ENCODE results near the gene LMNA. TPM values are rescaled to one million over a fixed set of nuclear protein-coding genes. Genes with fewer than 3 reads are reported as not detected.

LMNA gene
- total RNA-seq, 2 donors from 2014 or later = 919 to 1,908 TPM

DNA sequence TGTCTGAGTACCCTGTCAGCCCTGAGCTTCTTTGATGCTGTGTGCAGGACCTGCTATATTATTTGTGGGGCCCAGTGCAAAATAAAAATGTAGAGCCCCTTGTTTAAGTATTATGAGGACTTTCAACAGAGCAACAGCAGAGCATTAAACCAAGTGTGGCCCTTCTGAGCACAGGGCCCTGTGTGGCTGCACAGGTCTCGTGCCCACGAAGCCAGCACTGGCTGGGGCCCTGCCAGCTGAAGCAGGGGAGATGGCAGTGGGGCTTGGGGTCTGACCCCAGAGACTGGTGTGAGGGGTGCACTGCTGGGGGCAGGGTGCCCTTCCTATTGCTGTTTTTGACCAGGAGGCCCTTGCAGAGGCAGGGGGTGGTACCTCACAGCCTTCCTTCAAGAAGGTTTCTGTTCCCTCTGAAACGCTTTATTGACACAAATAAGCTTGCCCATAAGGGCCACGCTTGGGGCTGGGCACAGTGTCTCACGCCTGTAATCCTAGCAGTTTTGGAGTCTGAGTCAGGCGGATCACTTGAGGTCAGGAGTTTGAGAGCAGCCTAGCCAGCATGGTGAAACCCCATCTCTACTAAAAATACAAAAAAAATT is 36.7 kb downstream of the LMNA start:
- H3K27me3 Mint-ChIP-seq = no peaks in the 10 kb centered on the region
- H3K36me3 Mint-ChIP-seq (ENCODE audit: low read depth) = peaks cover 5% of the 10 kb centered on the region
- no peak for ATAC-seq
- H3K4me3 Mint-ChIP-seq = peak overlapping the region; percentile 84
- peaks cover 47% of the 10 kb centered on the region for H3K4me1 Mint-ChIP-seq
- no peak for DNase-seq
- peak overlapping the region; percentile 97 for H3K27ac Mint-ChIP-seq
- H3K9me3 ChIP-seq (ENCODE audit: control insufficient read depth, low read length, poor library complexity, severe bottlenecking) = no peaks in the 10 kb centered on the region

DNA sequence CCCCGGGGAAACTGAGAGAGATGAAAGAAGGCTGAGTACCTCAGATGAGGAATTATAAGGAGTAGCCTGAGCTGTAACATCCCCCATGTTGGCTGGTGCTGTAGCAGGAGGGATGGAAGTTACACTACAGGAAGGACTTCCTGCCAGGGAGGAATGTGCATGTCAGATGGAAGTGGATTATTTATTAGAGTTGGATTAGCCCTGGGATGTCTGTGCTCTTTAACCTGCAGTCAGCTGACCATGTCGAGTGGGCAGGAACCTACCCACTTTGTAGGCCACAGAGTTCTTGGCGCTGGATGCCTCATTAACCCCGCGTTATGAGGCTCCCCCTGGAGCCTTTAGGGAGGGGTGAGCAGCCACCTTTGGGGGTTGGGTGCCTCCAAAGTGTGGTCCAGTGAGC is 38.1 kb downstream of the LMNA start:
- Mint-ChIP-seq H3K4me3 (peak overlapping the region; percentile 66), H3K36me3 (ENCODE audit: low read depth) (peaks cover 5% of the 10 kb centered on the region), H3K27ac (peak overlapping the region; percentile 97), H3K4me1 (peaks cover 45% of the 10 kb centered on the region), H3K27me3 (no peaks in the 10 kb centered on the region)
- DNase-seq = no peak
- no peaks in the 10 kb centered on the region for H3K9me3 ChIP-seq (ENCODE audit: control insufficient read depth, low read length, poor library complexity, severe bottlenecking)
- ATAC-seq = no peak

DNA sequence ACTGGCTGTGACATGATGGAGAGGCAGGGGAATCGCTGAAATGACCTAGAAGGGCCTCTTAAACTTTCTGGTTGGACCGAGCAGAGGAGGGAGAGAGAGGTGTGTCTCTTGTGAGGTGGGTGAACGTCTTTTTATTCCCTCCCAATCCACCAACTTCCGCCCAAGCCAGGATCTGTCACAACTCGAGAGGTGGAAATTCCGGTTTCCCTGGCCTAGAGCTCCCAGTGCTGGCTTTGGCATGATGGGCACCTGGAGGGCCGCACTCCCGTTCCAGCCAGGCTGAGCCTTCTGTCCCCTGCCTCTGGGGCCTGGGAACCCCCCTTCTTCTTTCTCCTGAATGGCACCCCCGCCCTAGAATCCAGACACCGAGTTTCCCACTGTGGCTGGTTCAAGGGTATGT is 38.9 kb downstream of the LMNA start, which contains the start of gene SEMA4A:
Gene SEMA4A, plus strand, starts transcription at position 224 of the 400 bp plus-strand sequence. CDS start 994 bp downstream, outside the sequence.
- H3K4me1 Mint-ChIP-seq = peaks cover 41% of the 10 kb centered on the region
- H3K9me3 ChIP-seq (ENCODE audit: control insufficient read depth, low read length, poor library complexity, severe bottlenecking) = no peaks in the 10 kb centered on the region
- ATAC-seq = no peak
- peak within 1 kb of the TSS; percentile 73 for H3K4me3 Mint-ChIP-seq
- peaks cover 5% of the 10 kb centered on the region for H3K36me3 Mint-ChIP-seq (ENCODE audit: low read depth)
- no peak for DNase-seq
- no peaks in the 10 kb centered on the region for H3K27me3 Mint-ChIP-seq
- peak within 1 kb of the TSS; percentile 97 for H3K27ac Mint-ChIP-seq

DNA sequence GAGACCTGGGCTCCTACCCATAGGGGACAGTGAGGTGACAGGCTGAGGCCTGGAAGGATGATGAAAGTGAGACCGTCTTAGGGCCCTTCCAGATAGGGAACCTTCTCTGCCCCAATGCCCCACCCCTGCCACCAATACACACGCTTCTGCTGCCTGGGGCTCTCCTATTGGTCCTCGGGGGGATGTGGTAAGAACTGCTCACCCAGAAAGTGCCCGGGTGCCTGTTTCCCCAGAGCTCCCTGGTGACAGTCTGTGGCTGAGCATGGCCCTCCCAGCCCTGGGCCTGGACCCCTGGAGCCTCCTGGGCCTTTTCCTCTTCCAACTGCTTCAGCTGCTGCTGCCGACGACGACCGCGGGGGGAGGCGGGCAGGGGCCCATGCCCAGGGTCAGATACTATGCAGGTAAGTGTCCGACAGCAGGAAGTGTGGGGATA is 39.8 kb downstream of the LMNA start:
- peak; percentile 32 for ATAC-seq
- Mint-ChIP-seq H3K27ac (peak overlapping the region; percentile 97), H3K4me3 (peak overlapping the region; percentile 73), H3K27me3 (no peaks in the 10 kb centered on the region), H3K36me3 (ENCODE audit: low read depth) (peaks cover 5% of the 10 kb centered on the region), H3K4me1 (peaks cover 40% of the 10 kb centered on the region)
- H3K9me3 ChIP-seq (ENCODE audit: control insufficient read depth, low read length, poor library complexity, severe bottlenecking) = no peaks in the 10 kb centered on the region
- DNase-seq = no peak

DNA sequence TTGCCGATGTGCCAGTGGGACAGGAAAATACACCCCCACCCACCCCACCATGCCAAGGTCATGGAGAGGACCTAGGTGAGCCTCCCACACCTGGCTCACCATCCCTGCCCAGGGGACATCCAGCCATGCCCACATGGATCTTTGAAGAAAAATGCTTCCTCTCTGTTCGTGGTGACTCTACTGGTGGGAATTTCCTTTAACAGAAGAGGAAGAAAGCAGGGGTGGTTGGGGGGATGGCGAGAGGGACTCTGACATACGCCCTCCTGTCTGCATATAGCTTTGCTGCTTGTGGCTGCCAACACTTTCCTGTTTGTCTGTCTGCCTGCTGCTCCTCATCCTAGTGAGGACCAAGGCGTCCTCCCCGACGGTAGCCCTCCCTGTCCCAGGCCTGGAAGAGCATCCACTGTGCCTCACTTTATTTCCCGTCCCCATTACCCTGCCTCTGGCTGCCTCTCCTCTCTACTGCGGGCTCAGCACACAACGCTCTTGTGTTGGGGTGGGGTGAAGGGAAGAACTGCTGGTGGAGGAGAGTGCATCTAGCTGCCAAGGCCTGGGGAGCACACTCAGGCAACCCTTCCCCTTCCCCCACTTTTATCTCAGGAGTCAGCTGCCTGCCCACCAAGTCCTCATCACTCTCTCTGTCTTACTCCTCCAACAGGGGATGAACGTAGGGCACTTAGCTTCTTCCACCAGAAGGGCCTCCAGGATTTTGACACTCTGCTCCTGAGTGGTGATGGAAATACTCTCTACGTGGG is 41.4 kb downstream of the LMNA start:
- H3K27me3 Mint-ChIP-seq = no peaks in the 10 kb centered on the region
- no peak for DNase-seq
- peak overlapping the region; percentile 84 for H3K4me3 Mint-ChIP-seq
- peak overlapping the region; percentile 97 for H3K27ac Mint-ChIP-seq
- ATAC-seq = no peak
- H3K36me3 Mint-ChIP-seq (ENCODE audit: low read depth) = peaks cover 5% of the 10 kb centered on the region
- H3K9me3 ChIP-seq (ENCODE audit: control insufficient read depth, low read length, poor library complexity, severe bottlenecking) = no peaks in the 10 kb centered on the region
- peaks cover 39% of the 10 kb centered on the region for H3K4me1 Mint-ChIP-seq

DNA sequence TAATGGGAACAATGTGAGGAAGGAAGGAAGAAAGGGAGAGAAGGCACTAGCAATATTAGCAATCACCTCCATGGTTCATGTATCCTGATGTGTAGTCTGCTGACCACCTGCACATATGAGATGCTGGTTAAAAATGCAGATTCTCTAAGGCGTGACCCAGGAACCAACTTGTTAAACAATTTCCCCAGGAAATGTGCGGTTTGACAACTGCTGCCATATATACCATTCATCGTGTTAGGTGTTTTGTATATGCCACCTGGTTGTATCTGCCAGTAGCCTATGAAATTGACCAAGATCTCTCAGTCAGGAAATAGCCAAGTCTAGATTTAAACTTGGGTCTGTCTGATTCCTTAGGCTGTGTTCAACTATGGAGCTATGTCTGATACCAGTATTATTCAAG is 43.0 kb downstream of the LMNA start:
- peaks cover 37% of the 10 kb centered on the region for H3K4me1 Mint-ChIP-seq
- DNase-seq (no peak), ATAC-seq (no peak)
- no peaks in the 10 kb centered on the region for H3K9me3 ChIP-seq (ENCODE audit: control insufficient read depth, low read length, poor library complexity, severe bottlenecking)
- peak overlapping the region; percentile 97 for H3K27ac Mint-ChIP-seq
- no peaks in the 10 kb centered on the region for H3K27me3 Mint-ChIP-seq
- peak overlapping the region; percentile 79 for H3K4me3 Mint-ChIP-seq
- H3K36me3 Mint-ChIP-seq (ENCODE audit: low read depth) = peaks cover 5% of the 10 kb centered on the region

DNA sequence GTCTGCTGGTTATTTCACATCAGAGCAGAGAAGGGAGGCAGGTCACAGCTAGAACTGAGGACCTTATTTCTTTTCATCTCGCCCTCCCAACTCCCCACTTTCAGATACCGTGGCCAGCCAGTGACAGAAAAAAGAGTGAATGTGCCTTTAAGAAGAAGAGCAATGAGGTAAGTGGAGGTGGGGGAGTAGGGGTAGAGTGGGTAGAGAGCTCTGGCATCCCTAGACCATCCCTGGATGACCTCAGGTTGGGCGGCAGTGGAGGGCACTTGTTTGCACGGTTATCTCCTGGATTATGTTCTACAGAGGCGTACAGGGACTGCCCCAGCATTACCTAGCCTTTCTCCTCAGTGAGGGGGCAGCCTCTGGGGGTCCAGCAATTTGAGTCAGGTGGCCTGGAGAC is 43.5 kb downstream of the LMNA start:
- no peaks in the 10 kb centered on the region for H3K27me3 Mint-ChIP-seq
- no peak for ATAC-seq
- DNase-seq = no peak
- H3K4me3 Mint-ChIP-seq = peak overlapping the region; percentile 79
- H3K9me3 ChIP-seq (ENCODE audit: control insufficient read depth, low read length, poor library complexity, severe bottlenecking) = no peaks in the 10 kb centered on the region
- H3K36me3 Mint-ChIP-seq (ENCODE audit: low read depth) = peaks cover 5% of the 10 kb centered on the region
- H3K27ac Mint-ChIP-seq = peak overlapping the region; percentile 97
- peaks cover 33% of the 10 kb centered on the region for H3K4me1 Mint-ChIP-seq

DNA sequence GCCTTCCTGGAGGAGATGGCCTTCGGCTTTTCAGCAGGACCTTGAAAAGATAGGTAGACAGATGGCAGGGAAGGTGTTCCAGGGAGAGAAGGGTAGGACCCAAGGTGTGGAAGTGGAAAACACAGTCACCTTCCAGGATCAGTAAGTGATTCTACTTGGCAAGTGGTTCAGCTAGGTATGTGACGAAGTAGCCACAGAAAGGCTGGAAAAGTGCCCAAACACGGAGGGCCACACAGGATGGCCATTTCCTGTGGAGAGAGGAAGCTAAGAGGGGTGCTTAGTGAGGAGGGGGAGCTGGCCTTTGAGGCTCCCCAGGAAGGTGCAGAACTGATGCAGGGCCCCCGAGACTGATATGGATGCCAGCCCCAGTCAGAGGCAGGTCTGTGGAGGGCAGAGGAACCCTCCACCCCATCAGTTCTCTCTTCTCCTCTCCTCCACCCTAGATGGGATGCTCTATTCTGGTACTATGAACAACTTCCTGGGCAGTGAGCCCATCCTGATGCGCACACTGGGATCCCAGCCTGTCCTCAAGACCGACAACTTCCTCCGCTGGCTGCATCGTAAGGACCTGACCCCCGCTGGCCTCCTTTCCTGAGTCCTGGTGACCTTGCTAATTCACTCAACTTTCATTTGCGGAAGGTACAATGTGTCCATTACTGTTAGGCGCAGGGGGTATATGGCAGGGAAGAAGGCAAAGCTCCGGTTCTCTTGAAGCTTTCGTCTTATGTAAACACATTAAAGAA is 45.7 kb downstream of the LMNA start:
- no peaks in the 10 kb centered on the region for H3K9me3 ChIP-seq (ENCODE audit: control insufficient read depth, low read length, poor library complexity, severe bottlenecking)
- H3K4me1 Mint-ChIP-seq = peaks cover 27% of the 10 kb centered on the region
- H3K27me3 Mint-ChIP-seq = no peaks in the 10 kb centered on the region
- H3K27ac Mint-ChIP-seq = no peak overlapping the region
- peak overlapping the region; percentile 95 for H3K4me3 Mint-ChIP-seq
- no peak for ATAC-seq
- H3K36me3 Mint-ChIP-seq (ENCODE audit: low read depth) = no peaks in the 10 kb centered on the region
- DNase-seq = no peak

DNA sequence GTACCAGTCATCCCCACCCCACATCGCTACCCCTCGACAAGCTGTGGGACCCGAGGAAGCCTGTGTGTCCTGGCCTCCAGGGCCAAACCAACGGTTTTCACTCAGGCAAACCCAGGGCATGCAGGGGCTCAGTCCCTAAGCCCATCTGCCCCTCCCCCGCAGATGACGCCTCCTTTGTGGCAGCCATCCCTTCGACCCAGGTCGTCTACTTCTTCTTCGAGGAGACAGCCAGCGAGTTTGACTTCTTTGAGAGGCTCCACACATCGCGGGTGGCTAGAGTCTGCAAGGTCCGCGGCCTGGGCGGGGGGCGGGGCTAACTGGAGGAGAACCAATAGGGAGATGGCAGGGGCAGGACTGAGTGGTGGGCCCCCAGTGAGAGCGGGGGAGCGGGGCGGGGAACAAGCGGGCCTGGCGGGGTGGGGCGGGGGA is 46.2 kb downstream of the LMNA start:
- Mint-ChIP-seq H3K27me3 (no peaks in the 10 kb centered on the region), H3K4me3 (peak overlapping the region; percentile 95), H3K4me1 (peaks cover 29% of the 10 kb centered on the region), H3K27ac (peak overlapping the region; percentile 87), H3K36me3 (ENCODE audit: low read depth) (no peaks in the 10 kb centered on the region)
- DNase-seq = peak in 2 of 3 donors; percentile 57 to 66
- H3K9me3 ChIP-seq (ENCODE audit: control insufficient read depth, low read length, poor library complexity, severe bottlenecking) = no peaks in the 10 kb centered on the region
- peak; percentile 64 for ATAC-seq

DNA sequence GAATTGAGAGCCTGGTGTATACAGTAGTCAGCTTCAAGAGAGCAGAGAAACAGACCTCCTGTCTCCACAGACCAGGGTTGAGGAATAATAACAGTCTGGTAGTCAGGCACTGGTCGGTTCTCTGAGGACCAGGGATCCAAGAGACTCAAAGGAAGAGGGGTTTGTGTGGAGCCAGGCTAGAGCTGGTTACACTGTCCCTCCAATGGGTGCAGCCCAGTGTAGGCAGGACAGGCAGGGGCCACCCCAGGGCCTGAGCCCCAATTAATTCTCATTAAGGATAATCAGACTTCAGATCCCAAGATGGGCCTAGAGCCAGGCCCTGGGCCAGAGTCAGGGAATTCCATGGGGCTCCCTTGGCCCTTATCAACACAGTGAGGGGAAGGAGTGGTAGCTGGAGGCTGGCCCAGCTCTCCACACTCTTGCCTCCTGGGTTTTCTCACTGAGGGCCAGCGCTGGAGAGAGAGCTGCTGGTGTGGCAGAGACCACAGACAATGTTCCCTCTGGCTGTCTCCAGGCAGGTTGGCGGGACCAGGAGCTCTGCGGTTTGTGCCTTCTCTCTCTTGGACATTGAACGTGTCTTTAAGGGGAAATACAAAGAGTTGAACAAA is 48.0 kb downstream of the LMNA start:
- peaks cover 19% of the 10 kb centered on the region for H3K4me1 Mint-ChIP-seq
- no peaks in the 10 kb centered on the region for H3K9me3 ChIP-seq (ENCODE audit: control insufficient read depth, low read length, poor library complexity, severe bottlenecking)
- H3K36me3 Mint-ChIP-seq (ENCODE audit: low read depth) = no peaks in the 10 kb centered on the region
- peak overlapping the region; percentile 87 for H3K27ac Mint-ChIP-seq
- DNase-seq (no peak), ATAC-seq (no peak)
- H3K4me3 Mint-ChIP-seq = no peak overlapping the region
- no peaks in the 10 kb centered on the region for H3K27me3 Mint-ChIP-seq

DNA sequence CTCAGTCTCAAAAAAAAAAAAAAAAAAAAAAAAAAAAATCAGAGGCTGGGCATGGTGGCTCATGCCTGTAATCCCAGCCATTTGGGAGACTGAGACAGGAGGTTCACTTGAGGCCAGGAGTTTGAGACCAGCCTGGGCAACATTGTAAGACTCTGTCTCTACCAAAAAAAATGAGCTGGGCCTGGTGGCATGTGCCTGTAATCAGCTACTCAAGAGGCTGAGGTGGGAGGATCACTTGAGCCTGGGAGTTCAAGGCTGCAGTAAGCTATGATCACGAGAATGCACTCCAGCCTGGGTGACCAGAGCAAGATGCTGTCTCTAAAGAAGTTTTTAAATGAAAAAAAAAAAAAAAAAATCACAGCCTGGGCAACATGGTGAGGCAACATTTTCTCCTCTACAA is 49.2 kb downstream of the LMNA start:
- Mint-ChIP-seq H3K36me3 (ENCODE audit: low read depth) (no peaks in the 10 kb centered on the region), H3K4me3 (no peak overlapping the region), H3K4me1 (peaks cover 15% of the 10 kb centered on the region), H3K27ac (no peak overlapping the region), H3K27me3 (no peaks in the 10 kb centered on the region)
- no peak for DNase-seq
- ATAC-seq = no peak
- H3K9me3 ChIP-seq (ENCODE audit: control insufficient read depth, low read length, poor library complexity, severe bottlenecking) = no peaks in the 10 kb centered on the region

DNA sequence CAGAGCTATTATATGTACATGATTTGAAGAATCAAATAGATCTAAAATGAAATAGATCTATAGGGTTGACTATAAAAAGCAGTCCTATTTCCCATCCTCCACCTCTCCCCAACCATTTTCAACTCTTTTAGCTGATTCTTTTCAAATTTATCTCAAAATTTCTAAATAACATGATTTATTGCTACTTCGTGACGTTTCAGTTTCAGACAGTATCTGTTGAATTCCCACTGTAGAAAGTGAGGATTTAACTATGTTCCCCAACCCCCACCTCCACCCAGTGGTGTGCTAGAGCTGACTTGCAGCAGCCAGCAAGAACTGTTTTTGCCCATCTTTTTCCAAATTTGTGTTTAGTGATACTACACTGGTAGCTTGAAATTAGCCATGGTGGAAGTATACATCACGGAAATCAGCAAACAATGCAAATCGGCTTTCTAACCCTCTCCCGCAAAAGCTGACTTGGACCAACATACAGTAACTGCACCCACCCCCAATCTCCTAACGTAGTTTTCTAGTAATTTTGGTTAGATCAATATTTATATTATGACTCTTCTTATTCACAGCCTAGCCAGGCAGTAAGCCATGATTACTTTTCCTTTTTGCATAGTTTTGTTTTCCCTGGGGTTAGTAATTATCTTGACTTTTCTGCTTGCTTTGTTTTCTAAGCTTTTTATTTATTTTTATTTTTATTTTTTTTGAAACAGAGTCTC is 49.8 kb downstream of the LMNA start:
- Mint-ChIP-seq H3K4me1 (peaks cover 15% of the 10 kb centered on the region), H3K36me3 (ENCODE audit: low read depth) (no peaks in the 10 kb centered on the region), H3K27me3 (no peaks in the 10 kb centered on the region), H3K4me3 (no peak overlapping the region), H3K27ac (no peak overlapping the region)
- H3K9me3 ChIP-seq (ENCODE audit: control insufficient read depth, low read length, poor library complexity, severe bottlenecking) = no peaks in the 10 kb centered on the region
- ATAC-seq (no peak), DNase-seq (no peak)
